HG03159 (cell line): ENCODE data around the gene EIF4E2.
"Not testable (repeated sequence)": the region's sequence is repeated elsewhere in the genome, so short reads cannot be mapped to it uniquely, and the experiment has no call there.

Experiments used
- ATAC-seq: cut with Tn5 transposase; IDR thresholded peaks from one replicate; pipeline ENCODE4 v1.9.1; 2021; ENCODE audit warnings: mild to moderate bottlenecking, moderate library complexity; ENCODE audit not compliant: unreplicated experiment

Gene EIF4E2

DNA sequence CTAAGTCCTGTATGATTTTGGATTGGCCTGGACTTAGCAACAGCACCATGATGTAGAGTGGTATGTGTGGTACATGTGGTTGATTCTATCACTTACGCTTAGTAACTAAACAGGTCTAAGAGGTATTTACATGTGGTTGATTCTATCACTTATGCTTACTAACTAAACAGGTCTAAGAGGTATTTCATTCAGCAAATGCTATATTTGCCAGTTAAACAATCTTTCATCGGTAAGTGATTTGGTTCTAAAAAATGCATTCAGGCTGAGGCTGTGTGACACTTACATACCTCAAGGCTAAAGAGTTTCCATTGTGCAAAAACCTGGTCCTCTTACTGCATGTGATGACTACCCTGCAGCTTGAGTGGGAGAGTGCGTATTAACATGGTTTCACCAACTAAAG lies 13.1 kb downstream of the EIF4E2 start:
- no peak for ATAC-seq

DNA sequence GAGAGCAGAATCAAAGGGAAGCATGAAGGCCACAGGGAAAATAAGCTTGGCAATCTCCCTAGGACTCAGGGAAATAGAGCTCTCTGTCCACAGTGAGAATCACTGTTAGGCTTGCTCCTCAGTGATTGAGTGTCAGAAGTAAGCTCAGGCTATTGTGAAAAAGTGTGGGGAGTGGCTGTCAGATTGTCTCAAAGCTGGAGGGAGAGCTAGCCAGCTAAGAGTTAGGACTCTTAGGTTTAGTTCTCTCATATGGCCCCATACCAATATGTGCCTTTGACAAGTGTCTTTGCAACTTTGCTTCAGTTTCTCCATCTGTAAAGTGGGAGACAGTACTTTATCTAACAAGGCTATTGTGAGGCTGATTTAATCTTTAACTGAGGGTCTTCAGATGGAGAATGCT lies 17.2 kb downstream of the EIF4E2 start:
- no peak for ATAC-seq

DNA sequence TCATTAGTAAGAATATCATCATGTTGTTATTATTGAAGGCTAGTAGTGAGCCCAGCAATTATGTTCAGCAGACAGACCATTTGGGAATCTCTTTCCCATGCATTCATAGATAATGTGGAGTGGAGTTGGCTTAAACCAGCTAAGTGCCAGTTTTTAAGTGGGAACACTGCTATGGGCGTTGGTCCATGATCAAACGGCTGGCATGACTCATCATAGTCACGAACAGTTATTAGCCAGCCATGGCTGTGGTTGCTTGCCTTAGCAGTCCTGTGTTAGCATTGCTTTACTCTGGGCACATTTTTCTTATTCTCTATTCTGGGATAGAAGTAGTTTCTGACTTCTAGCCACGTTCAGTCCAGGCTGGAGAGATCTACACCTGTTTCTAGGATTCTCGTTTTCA lies 17.7 kb downstream of the EIF4E2 start:
- no peak for ATAC-seq

DNA sequence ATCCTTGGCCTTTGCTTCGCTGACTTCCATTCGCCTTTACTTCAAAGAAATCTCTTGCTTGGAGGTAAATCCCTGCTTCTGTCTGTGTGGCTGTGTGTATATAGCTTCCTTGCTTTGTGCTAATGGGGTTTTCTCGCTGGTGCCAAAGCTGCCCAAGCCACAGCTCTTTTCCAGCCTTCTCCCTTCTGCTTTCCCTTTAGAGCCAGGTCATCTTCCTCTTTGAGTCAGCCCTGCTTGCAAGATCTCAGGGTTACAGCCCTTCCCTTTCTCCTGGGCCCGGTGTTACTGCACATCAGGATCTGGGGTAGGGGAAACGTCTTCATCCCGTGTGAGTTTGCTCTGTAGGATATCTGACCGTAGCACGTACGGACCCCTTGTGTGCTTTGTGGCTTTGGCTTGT lies 19.1 kb downstream of the EIF4E2 start:
- ATAC-seq = no peak

DNA sequence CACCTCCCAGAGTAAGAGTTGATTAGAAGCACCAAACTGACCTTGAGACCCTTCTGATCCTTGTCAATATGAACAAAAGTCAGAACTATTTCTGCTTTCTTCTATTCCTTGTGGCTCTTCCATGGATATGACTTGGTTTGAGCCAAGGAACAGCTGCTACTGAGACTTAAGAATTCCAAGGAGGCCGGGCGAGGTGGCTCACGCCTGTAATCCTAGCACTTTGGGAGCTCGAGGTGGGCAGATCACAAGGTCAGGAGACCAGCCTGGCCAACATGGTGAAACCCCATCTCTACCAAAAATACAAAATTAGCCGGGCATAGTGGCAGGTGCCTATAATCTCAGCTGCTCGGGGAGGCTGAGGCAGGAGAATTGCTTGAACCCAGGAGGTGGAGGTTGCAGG lies 20.0 kb downstream of the EIF4E2 start:
- ATAC-seq = not testable (repeated sequence)

DNA sequence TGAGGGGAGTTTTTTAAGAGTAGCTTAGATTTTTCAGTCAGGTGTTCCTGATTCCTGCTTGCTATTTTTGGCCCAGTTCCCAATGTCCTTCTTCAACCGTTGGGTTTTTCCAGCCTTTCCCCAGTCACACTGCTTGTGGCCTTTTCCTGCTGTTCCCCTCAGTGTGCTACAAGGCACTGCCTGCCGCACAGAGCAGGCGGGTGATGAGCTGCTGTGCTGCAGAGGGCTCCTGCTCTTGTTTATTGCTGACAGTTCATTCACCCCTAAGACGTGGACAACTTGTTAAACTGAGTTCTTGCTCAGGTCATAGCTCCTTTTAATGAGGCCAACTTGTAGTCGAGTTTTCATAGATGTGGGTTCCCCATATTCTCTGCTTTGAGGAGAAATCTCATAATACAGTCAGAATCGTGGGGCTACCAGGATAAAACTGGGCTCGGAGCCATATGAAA lies 20.6 kb downstream of the EIF4E2 start:
- no peak for ATAC-seq

DNA sequence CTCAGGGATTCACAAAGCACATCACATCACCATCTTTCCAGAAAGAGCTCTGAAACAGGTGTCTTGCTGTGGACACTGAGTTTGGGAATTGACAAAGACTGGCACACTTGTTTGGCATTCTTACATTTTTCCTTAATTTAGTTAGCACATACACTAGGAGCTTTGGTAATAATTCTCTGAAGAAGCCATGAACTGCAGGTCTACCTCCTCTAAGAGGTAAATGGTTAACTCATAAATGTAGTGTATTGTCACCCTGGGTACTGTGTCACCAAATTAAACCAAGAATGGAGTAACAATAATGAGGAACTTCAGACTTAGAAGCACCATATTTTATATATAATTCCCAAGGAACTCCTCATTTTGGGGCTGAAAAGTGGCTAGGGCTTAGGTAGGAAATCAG lies 22.6 kb downstream of the EIF4E2 start:
- ATAC-seq = no peak

DNA sequence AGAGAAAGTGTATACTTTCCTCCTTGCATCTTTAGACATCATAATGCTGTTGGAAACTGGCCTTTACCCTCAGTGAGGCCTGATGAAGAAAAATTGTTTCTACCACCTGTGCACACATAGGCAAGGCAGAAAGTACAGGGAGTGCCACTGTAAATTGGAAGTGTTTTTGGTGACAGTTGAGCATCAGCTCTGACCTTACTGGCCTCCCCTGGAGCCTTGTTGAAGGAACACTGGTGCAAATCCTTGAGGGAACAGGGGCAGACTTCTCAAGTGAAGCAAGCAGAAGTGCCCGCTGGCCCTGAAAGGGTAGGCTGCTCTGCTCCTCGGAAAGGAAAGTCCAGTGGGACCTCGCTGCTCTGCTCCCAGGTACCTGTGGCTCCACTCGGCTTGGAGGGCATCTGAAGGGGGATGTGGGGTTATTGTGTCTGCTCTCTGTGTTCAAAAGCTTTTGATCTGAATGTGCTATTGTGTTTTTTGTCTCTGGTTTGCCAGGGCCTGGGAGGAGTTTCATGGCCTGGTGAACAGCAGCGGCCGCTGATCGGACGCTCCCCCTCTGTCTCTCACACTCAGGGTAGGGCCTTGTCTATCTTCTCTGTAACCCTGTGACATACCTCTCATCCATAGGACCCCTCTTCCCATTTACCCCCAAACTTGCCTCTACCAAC lies 23.4 kb downstream of the EIF4E2 start:
- no peak for ATAC-seq

DNA sequence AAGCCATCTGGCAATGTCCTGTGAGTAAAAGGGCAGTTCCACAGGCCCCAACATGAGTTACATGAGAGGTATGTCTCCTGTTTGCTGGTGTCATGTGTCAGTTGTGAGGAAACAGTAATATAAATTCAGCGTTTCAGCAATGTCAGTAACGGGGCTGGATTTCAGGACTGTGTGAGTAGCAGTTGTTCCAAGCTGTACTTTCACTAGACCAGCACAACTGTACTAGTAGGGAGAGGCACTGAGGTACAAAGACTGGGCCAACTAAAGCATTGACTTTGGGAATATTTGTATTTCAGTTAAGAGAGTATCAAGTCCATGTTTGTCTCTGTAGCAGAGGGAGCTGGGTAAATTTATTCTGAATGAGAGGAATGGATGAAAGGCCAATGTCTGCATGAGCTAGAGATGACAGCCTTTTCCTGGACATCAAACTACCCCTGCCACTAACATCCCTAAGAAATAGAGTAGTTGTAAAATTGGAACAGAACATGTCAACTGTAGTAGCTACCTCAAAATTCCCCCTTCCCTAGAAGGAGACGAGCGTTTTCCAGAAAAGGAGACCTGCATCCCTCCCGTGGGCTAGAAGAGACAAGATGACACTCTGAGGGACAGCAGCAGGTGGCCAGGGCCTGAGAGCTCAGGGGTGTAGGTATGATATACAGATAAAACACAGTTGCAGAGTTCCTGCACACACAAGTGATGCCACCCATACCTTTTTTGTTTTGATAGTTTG lies 24.4 kb downstream of the EIF4E2 start:
- ATAC-seq = no peak

DNA sequence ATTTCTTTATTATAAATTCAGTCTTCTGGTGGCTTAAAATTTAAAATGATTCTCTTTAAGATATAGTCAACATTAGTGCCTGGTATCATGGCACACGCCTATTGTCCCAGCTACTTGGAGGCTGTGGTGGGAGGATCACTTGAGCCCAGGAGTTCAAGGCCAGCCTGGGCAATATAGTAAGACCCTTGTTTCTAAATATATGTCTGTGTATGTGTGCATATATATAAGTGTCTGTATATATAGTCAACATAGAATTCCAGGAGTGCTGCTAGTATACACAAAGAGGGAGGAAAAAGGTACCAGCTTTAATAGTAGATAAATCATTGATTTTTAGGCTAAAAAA lies 24.9 kb downstream of the EIF4E2 start:
- ATAC-seq = no peak

DNA sequence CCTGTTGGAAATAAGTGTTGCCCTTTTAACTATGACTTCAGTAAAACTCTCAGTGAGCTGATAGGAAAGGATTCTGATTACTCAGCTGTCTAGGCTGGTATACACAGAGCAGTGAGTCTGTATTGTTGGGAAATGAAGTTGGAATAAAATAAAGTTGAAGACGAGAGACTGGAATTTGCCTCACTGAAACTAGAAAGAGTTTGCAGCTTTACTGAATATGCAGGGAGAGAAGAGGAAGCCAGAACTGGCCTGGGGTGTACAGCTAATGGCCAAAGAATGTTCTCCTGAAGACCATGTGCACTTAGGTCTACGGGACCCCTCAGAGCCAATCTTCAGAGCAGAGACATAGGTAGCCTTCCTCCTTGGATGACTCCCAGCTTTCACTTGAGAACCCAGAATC lies 26.5 kb downstream of the EIF4E2 start:
- no peak for ATAC-seq

DNA sequence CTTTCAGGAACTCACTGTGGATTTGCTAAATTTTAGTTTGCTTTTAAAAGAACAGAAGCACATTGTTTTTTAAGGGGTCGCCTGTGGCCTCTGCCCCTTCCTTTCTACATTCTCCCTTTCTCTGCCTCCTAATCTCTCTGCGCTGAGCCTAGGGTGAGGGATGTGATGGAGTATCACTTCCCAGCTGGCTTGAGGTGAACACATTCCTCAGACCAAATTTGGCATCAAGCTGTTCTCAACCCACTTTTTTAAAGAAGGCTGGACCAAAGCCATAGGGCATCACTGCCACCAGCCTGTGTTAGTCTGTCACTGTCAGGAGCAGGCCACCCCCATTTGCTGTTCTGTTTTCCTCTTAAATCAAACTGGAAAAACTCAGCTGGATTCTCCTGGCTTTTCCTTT lies 27.4 kb downstream of the EIF4E2 start:
- ATAC-seq = no peak

DNA sequence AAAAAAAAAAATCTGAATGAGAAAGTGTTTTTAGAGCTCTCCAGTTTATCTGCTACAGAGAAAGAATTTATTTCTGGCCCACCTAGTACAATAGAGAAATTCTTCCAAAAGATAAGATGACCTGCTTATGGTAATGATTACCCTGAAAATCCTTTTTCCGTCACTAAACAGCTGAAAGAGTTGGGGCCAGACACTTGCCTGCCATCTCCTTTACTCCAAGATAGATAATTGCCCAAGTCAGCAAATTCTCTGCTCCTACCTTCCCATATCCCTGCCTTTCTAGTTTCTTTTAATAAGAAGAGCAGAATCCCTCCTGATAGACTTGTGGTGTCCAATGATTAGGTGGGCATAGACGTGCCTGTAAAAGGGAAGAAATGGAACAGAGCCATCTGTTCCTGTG lies 28.1 kb downstream of the EIF4E2 start:
- ATAC-seq = no peak

DNA sequence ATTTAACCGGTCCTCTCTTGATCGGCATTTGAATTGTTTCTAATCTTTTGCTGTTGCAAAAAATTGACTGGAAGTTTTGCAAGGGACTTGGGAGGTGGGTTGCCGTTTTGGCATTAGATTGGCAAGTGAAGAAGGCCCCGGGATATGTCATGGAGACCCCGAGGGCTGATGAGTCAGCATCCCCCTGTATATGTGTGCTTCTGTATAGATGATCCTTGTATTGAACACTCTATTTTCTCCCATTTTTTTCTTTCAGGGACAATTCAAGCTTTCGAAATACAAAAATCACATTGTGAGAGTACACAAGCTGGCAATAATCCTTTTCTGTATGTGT lies 30.1 kb downstream of the EIF4E2 start:
- ATAC-seq = no peak

DNA sequence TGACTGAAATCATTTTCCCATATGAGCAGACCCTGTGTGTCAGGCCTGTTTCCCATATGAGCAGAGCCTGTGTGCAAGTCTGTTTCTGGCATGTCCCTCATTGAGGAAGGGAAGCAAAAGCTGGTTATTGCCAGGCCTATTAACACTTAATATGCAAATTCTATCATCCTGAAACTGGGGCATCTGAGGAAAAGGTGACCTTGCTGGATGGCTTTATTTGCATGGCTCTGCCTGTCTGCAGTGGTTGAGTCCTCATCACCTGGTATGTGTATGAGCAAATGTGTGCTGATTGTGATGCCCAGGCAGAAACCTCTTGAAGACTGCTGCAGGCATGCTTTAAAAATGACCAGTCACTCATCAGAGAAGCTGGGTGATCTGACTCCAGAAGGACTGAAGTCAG lies 31.2 kb downstream of the EIF4E2 start:
- peak; percentile 45 for ATAC-seq

DNA sequence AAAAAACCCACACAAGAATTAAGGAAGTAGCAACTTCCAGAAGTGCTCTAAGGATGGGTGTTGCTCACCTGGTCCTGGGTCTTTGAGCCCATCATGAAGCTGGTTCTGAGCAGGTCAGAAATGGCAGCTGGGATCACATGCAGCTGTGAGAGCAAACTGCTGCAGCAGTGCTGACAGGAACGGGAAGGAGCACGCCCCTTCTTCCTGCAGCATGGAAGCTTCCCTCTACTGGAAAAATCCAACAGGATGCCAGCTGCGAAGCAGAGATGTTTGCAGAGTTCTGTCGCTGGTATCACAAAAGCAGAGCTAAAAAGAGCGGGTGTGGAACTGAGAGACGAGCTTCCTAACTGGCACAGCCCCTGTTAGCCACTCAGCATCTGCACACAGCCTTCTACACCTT lies 33.7 kb downstream of the EIF4E2 start:
- ATAC-seq = no peak

DNA sequence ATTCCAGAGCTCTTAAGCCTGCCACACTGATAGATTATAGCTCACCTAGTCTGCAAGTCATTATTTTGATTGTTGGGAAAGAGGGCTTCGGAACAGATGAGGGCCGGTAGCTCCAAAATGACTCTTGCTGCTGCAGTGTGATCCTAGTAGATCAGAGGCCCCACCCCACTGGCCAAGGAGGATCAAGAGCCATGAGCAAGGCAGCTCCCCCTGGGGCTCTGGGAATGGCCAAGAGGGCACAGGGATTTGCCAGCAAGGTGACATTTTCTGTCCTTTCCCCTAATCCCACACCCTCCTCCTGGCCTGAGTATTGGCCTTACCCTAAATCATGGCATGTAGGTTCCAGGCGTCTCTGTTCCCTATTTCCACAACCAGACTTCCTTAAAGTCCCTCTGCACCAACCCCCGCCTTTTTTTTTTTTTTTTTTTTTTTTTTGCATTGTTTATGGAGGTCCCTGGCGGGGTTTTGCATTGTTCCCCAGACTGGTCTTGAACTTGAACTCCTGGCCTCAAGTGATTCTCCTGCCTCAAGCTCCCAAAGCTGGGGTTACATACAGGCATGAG lies 36.5 kb downstream of the EIF4E2 start:
- no peak for ATAC-seq

DNA sequence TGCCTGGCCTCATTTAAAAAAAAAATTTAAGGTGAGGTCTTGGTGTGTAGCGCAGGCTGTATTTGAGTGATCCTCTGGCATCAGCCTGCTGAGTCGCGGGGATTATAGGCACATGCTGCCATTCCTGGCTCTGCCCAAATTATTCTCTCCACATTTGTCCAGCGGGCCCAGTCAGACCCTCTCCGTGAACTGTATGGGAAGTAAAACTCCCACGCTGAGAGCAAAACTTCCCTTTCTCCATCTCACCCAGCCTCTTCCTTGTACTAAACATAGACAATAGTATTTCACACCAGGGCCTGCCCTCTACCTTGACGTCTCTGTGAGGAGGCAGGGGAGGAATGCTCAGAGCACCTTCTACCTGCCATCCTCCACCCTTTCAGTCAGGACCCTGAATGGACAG lies 37.0 kb downstream of the EIF4E2 start:
- ATAC-seq = no peak

DNA sequence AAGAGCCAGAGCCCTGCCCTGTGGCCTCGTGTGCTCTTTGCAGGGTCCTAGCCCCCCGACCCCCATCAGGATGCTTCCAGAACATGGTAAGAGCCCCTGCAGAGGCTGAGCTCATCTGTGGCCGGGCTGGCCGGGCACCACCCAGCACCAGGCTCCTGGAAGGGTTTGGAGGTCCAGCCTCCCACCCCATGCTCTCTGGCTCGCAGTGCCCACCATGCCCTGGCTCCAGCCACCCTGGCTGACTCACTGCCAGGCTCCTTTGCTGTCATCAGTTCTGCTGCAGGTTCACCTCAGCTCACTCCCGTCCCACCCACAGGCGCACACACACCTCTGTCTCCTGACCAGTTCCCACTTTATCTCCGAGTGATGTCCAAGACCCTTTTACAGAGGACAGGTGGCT lies 37.5 kb downstream of the EIF4E2 start:
- ATAC-seq = no peak

DNA sequence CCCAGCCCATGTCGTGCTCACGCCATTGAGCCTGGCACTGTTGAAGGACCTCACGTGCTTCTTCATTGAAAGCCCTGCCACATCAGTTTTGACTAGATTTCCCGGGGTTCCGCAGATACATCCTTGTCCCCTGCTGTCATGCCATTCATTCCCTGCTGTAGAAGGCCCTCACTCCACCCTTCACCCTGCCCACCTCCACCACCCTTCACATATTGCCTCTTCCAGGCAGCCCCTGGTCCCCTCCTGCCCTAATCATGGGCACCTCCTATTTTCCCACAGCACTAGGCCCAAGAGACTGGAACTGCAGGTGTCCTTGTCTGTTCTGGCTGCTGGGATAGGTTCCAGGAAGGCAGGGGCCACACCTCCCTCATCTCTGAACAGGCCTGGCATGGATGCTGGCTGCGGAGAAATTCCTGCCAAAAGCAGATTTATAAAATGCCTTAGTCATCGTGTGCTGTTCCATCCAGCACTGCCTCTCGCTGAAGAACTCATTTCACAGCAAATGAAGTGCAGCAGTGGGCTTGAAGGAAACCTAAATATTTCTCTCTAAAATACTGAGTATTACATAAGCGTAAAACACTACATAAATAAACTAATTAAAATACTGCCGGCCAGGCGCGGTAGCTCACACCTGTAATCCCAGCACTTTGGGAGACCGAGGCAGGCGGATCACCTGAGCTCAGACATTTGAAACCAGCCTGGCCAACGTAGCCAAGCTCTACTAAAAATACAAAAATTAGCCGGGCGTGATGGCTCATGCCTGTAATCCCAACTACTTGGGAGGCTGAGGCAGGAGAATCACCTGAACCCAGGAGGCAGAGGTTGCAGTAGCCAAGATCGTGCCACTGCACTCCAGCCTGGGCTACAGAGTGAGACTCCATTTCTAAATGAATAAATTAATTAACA lies 38.4 kb downstream of the EIF4E2 start:
- ATAC-seq = no peak

DNA sequence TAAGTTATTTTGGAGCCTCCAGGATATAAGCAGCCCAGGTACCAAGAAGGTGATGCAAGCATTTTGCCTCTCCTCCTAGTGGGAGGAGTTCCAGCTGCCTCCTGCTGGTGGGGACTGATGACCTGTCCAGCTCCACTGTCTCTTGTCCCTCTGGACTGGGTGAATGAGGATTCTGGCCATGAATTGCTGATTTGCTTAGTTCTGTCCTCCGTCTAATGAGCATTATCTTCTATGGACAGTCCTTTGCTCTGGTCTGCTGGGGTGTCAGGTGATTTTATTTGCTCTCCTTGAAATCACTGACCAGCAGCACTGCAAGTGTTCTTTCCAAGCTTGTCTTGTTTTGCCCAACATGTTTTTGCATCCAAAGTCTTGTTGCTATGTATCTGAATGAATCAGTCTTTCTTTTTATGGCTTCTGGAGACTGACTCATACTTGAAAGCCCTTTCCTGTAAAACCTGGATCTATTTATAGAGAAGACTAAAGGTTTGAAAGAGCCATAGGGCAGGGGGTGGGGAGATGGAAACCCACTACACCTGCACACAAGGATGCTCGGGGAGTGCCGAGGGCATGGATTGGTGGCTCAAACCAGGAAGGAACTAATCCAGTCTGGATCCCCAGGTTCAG lies 42.4 kb downstream of the EIF4E2 start:
- ATAC-seq = no peak
